ENCODE measurements around the gene MFN2.

GRCh38 chr1:11960715-11961114 is 19.5 kb upstream of the MFN2 start:
- TF ChIP-seq CTCF (IDR thresholded peaks at IDR 0.05) (no peak), POLR2A (IDR thresholded peaks at IDR 0.05) (no peak)

All from testis (tissue), 2 donors.